ENCODE results near the gene E2F4. TPM values are rescaled to one million over a fixed set of nuclear protein-coding genes. Genes with fewer than 3 reads are reported as not detected.

E2F4 gene
- total and polyA plus RNA-seq, 2 donors (not counting 1 experiment from before 2014, with no cell fraction given): 106 to 188 TPM

GRCh38 chr16:67245186-67245585 lies 53.2 kb downstream of the E2F4 start:
- Histone ChIP-seq H3K4me1 (ENCODE audit: control insufficient read depth in 2 of 2, insufficient read depth in 2 of 2, low read length in 2 of 2) (peaks cover 46 to 55% of the 10 kb centered on the region in 2 donors), H3K79me2 (ENCODE audit: control insufficient read depth, insufficient read depth, low read length) (peaks cover 26% of the 10 kb centered on the region), H3K27ac (ENCODE audit: low read length in 2 of 2) (peak overlapping the region; percentile 67 to 86), H4K20me1 (ENCODE audit: control insufficient read depth, insufficient read depth, low read length, poor library complexity, severe bottlenecking) (peaks cover 8% of the 10 kb centered on the region), H3K9me3 (ENCODE audit: control extremely low read depth in 1 of 3, control insufficient read depth in 2 of 3, insufficient read depth in 1 of 3, low read length in 2 of 3) (no peaks in the 10 kb centered on the region), H3K4me3 (ENCODE audit: control extremely low read depth in 1 of 5, extremely low read depth in 1 of 5, insufficient read depth in 1 of 5, low read depth in 2 of 5, low read length in 4 of 5) (peak overlapping the region in 1 of 5 experiments; percentile 4), H3K9ac (ENCODE audit: low read length) (peak overlapping the region; percentile 37), H3K4me2 (replicated peaks; ENCODE audit: low read depth, low read length, poor library complexity, severe bottlenecking) (peak overlapping the region; percentile 60), H2AFZ (ENCODE audit: insufficient read depth, low read depth, low read length, poor library complexity, severe bottlenecking) (no peak overlapping the region), H3K27me3 (replicated peaks in 1 of 4; ENCODE audit: control extremely low read depth in 1 of 4, control insufficient read depth in 3 of 4, insufficient read depth in 4 of 4, low read length in 3 of 4) (peaks cover 0 to 13% (median 9%) of the 10 kb centered on the region in 4 experiments), H3K36me3 (replicated peaks in 1 of 2; ENCODE audit: control extremely low read depth in 1 of 2, control insufficient read depth in 1 of 2, extremely low read depth in 1 of 2, insufficient read depth in 2 of 2, low read length in 1 of 2) (peaks cover 0 to 3% of the 10 kb centered on the region in 2 experiments)
- no peak for DNase-seq
- 8% methylated on average over 2 of the region's 4 CpGs for WGBS (ENCODE audit: insufficient coverage)
- intact Hi-C loops (cut with micrococcal nuclease): loop anchor here (10.0 kb wide), 1 partner anchor 420 kb away; the partner anchor contains the start of genes ACD, C16orf86, ENKD1 and PARD6A
- H3K27ac Mint-ChIP-seq: peak overlapping the region; percentile 96
- ChIA-PET POLR2A (interaction anchor here (0.7 to 2.5 kb wide), 2 partner anchors 18 to 321 kb away, joined by 3 to 30 read pairs; partner anchors contain the start of gene TMEM208), CTCF (interaction anchor here (1.1 to 3.7 kb wide), 7 partner anchors 11 to 154 kb away, joined by 3 to 33 read pairs (median 7); partner anchors contain the start of gene TMEM208)
- H3K4me3 Mint-ChIP-seq: peak overlapping the region; percentile 83
- H3K4me1 Mint-ChIP-seq: peaks cover 52% of the 10 kb centered on the region
- no peak for TF ChIP-seq CTCF (IDR thresholded peaks at IDR 0.05)
- TF ChIP-seq EZH2 (IDR thresholded peaks at IDR 0.05; ENCODE audit: borderline replicate concordance, insufficient read depth, low read depth, low read length, poor library complexity, severe bottlenecking): no peak
- no peak for ATAC-seq (ENCODE audit: low read depth)
- H3K9me3 Mint-ChIP-seq (ENCODE audit: insufficient read depth): no peaks in the 10 kb centered on the region
- peaks cover 8% of the 10 kb centered on the region for H3K27me3 Mint-ChIP-seq

- Mint-ChIP-seq H3K4me3 (peak overlapping the region; percentile 96), H3K27me3 (peaks cover 9% of the 10 kb centered on the region), H3K27ac (peak overlapping the region; percentile 96), H3K4me1 (peaks cover 53% of the 10 kb centered on the region), H3K9me3 (ENCODE audit: insufficient read depth) (no peaks in the 10 kb centered on the region)
- no peaks in the 10 kb centered on the region for H3K9me3 ChIP-seq (ENCODE audit: control extremely low read depth in 1 of 3, control insufficient read depth in 2 of 3, insufficient read depth in 1 of 3, low read length in 2 of 3)
- H3K4me3 ChIP-seq (ENCODE audit: control extremely low read depth in 1 of 5, extremely low read depth in 1 of 5, insufficient read depth in 1 of 5, low read depth in 2 of 5, low read length in 4 of 5): peak overlapping the region; percentile 5 to 97 (median 79)
- no peak for TF ChIP-seq CTCF (IDR thresholded peaks at IDR 0.05)
- no peak for TF ChIP-seq EZH2 (IDR thresholded peaks at IDR 0.05; ENCODE audit: borderline replicate concordance, insufficient read depth, low read depth, low read length, poor library complexity, severe bottlenecking)
- POLR2A ChIA-PET: interaction anchor here (0.5 to 3.7 kb wide), 3 partner anchors 18 to 217 kb away, joined by 8 to 30 read pairs (median 27); partner anchors contain the start of gene TMEM208
- H3K27ac ChIP-seq (ENCODE audit: low read length in 2 of 2): peak overlapping the region in 1 of 2 donors; percentile 86
- H3K9ac ChIP-seq (ENCODE audit: low read length): peak overlapping the region; percentile 81
- CTCF ChIA-PET: interaction anchor here (1.1 to 3.7 kb wide), 6 partner anchors 12 to 154 kb away, joined by 3 to 33 read pairs (median 8); partner anchors contain the start of gene TMEM208
- peaks cover 8% of the 10 kb centered on the region for H4K20me1 ChIP-seq (ENCODE audit: control insufficient read depth, insufficient read depth, low read length, poor library complexity, severe bottlenecking)
- peak overlapping the region; percentile 100 for H3K4me2 ChIP-seq (replicated peaks; ENCODE audit: low read depth, low read length, poor library complexity, severe bottlenecking)
- H2AFZ ChIP-seq (ENCODE audit: insufficient read depth, low read depth, low read length, poor library complexity, severe bottlenecking): peak overlapping the region; percentile 82
- DNase-seq (no peak), ATAC-seq (ENCODE audit: low read depth) (no peak)
- peaks cover 46 to 55% of the 10 kb centered on the region in 2 donors for H3K4me1 ChIP-seq (ENCODE audit: control insufficient read depth in 2 of 2, insufficient read depth in 2 of 2, low read length in 2 of 2)
- WGBS (ENCODE audit: insufficient coverage): 22% methylated on average over 5 of the region's 8 CpGs
- peaks cover 0 to 15% (median 11%) of the 10 kb centered on the region in 4 experiments for H3K27me3 ChIP-seq (replicated peaks in 1 of 4; ENCODE audit: control extremely low read depth in 1 of 4, control insufficient read depth in 3 of 4, insufficient read depth in 4 of 4, low read length in 3 of 4)
- H3K79me2 ChIP-seq (ENCODE audit: control insufficient read depth, insufficient read depth, low read length): peaks cover 26% of the 10 kb centered on the region
- peaks cover 0 to 3% of the 10 kb centered on the region in 2 experiments for H3K36me3 ChIP-seq (replicated peaks in 1 of 2; ENCODE audit: control extremely low read depth in 1 of 2, control insufficient read depth in 1 of 2, extremely low read depth in 1 of 2, insufficient read depth in 2 of 2, low read length in 1 of 2)
- intact Hi-C loops (cut with micrococcal nuclease): loop anchor here (2.0 to 10.0 kb wide), 4 partner anchors 33 to 419 kb away; partner anchors contain the start of genes ACD, ATP6V0D1, C16orf86 and ENKD1
Measured at GRCh38 chr16:67245674-67246080, 53.7 kb downstream of the E2F4 start.
